Right lobe of liver (tissue), 4 donors: ENCODE measurements around the gene RABGAP1.

Source experiments
- POLR2A ChIP-seq: fragments of 450-650 bp; IDR thresholded peaks from one replicate; pipeline ENCODE4 v1.6.1; 2017; ENCODE audit warnings: antibody characterized with exemption, mild to moderate bottlenecking
- TF ChIP-seq, protein P1 (sequence below), 4 donors: fragments of 200-600 bp in 3 of 4; fragments of 450-650 bp in 1 of 4; IDR thresholded peaks; one replicate each; pipeline versions ENCODE4 v1.5.1 to v1.8.0; 2016 to 2022; ENCODE audit warnings: antibody characterized with exemption in 4 of 4, mild to moderate bottlenecking in 2 of 4
- donor health status: DM: no; HTN: no; CAD: no.
- donor health status: DM: no; HTN: no; CAD: no.
- donor health status: DM: no; HTN: yes; CAD: no.

GRCh38 chr9:122936883-122937282 lies 3.9 kb upstream of the RABGAP1 start:
- TF ChIP-seq, protein P1, sequence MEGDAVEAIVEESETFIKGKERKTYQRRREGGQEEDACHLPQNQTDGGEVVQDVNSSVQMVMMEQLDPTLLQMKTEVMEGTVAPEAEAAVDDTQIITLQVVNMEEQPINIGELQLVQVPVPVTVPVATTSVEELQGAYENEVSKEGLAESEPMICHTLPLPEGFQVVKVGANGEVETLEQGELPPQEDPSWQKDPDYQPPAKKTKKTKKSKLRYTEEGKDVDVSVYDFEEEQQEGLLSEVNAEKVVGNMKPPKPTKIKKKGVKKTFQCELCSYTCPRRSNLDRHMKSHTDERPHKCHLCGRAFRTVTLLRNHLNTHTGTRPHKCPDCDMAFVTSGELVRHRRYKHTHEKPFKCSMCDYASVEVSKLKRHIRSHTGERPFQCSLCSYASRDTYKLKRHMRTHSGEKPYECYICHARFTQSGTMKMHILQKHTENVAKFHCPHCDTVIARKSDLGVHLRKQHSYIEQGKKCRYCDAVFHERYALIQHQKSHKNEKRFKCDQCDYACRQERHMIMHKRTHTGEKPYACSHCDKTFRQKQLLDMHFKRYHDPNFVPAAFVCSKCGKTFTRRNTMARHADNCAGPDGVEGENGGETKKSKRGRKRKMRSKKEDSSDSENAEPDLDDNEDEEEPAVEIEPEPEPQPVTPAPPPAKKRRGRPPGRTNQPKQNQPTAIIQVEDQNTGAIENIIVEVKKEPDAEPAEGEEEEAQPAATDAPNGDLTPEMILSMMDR (IDR thresholded peaks at IDR 0.05), result no peak
- no peak for TF ChIP-seq POLR2A
